ENCODE results near the gene DNAAF6. TPM values are rescaled to one million over a fixed set of nuclear protein-coding genes. Genes with fewer than 3 reads are reported as not detected.
"Not testable (repeated sequence)": the region's sequence is repeated elsewhere in the genome, so short reads cannot be mapped to it uniquely, and the experiment has no call there.

DNAAF6 gene
- not detected in 2 replicates for polyA plus RNA-seq
- not detected in 2 replicates for polyA minus RNA-seq

DNA sequence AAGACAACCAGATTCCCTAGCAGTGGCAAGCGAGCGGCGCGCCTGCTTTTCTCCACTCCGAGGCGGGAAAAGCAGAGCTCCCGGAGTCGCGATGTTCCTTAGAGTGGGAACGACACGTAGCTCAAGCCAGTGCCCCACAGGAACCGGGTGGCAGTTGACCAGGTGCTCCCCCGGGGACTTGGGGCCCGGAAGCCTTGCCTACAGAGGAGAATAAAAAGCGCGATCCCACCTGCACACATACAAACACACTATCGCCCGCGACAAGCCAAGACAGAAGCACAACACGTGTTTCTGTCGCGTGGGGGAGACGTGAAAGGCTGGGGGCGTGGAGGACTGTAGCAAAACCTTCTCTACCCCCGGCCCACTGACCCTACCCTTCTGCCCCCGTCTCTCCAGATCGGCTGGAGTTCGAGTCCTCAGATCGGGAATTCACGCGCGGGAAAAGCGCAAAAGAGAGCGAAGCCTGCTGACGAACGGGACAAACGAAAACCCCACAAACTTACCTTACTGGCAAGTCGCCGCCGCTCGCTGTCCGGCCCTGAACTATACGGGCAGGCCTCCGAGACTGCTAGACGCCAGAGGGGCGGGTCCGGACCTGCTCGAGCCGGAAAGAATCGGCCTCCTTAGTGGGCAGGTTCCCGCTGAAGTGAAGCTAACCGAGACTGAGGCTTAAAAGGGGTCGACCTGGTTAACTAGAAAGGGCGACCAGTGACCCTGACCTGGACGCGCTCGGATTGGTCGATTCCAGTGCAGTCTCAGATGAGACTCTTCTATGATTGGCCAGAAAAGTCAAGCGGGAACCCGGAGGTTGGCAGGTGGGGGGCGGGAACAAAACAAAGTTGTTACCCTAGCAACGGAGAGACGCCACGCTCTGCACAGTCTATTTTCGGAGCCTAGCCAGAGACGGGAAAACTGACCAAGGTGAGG lies at the start of gene DNAAF6, which contains the start of gene NUP62CL:
DNAAF6 (plus strand) TSS at position 842 of the 927 bp plus-strand sequence. CDS start 6,265 bp downstream, outside the sequence.
NUP62CL (minus strand) TSS at position 664 of the 927 bp plus-strand sequence. CDS start 31,287 bp downstream, outside the sequence.
- no peaks in the 10 kb centered on the region for H3K27me3 ChIP-seq (ENCODE audit: insufficient read depth, low read depth, low read length)
- no peak within 1 kb of the TSS for H3K27ac ChIP-seq (ENCODE audit: low read length)

DNA sequence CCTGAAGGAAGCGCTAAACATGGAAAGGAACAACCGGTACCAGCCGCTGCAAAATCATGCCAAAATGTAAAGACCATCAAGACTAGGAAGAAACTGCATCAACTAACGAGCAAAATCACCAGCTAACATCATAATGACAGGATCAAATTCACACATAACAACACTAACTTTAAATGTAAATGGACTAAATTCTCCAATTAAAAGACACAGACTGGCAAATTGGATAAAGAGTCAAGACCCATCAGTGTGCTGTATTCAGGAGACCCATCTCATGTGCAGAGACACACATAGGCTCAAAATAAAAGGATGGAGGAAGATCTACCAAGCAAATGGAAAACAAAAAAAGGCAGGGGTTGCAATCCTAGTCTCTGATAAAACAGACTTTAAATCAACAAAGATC lies 48.8 kb upstream of the DNAAF6 start:
- not testable (repeated sequence) for H3K79me2 ChIP-seq (replicated peaks; ENCODE audit: insufficient read depth, low read length); H4K20me1 ChIP-seq (ENCODE audit: insufficient read depth); H2AFZ ChIP-seq (ENCODE audit: low read depth, low read length); H3K4me3 ChIP-seq (ENCODE audit: low read length); H3K27me3 ChIP-seq (ENCODE audit: insufficient read depth, low read depth, low read length); H3K9me2 ChIP-seq (ENCODE audit: insufficient read depth, low read length); H3F3A ChIP-seq (ENCODE audit: insufficient read depth, low read length, poor library complexity, severe bottlenecking); H3K4me2 ChIP-seq (ENCODE audit: low read length); H3K9me3 ChIP-seq (ENCODE audit: low read length); H3K9ac ChIP-seq (ENCODE audit: low read length); H3K27ac ChIP-seq (ENCODE audit: low read length); H3K36me3 ChIP-seq (ENCODE audit: insufficient read depth, low read length)

More for the DNA sequence above, at the start of gene DNAAF6, which contains the start of gene NUP62CL:
- Histone ChIP-seq H2AFZ (ENCODE audit: low read depth, low read length) (peak within 1 kb of the TSS; percentile 14), H3F3A (ENCODE audit: insufficient read depth, low read length, poor library complexity, severe bottlenecking) (no peaks in the 10 kb centered on the region), H3K79me2 (replicated peaks; ENCODE audit: insufficient read depth, low read length) (no peaks in the 10 kb centered on the region), H4K20me1 (ENCODE audit: insufficient read depth) (no peaks in the 10 kb centered on the region), H3K4me3 (ENCODE audit: low read length) (peak within 1 kb of the TSS; percentile 75), H3K36me3 (ENCODE audit: insufficient read depth, low read length) (no peaks in the 10 kb centered on the region), H3K9me3 (ENCODE audit: low read length) (no peaks in the 10 kb centered on the region), H3K9ac (ENCODE audit: low read length) (peak within 1 kb of the TSS; percentile 36), H3K4me2 (ENCODE audit: low read length) (peak within 1 kb of the TSS; percentile 44), H3K9me2 (ENCODE audit: insufficient read depth, low read length) (no peaks in the 10 kb centered on the region)
- TF ChIP-seq MXI1 (conservative IDR thresholded peaks at IDR 0.05; ENCODE audit: poor library complexity, severe bottlenecking) (peak; percentile 73), SMC3 (conservative IDR thresholded peaks at IDR 0.05; ENCODE audit: poor library complexity) (no peak), RAD21 (conservative IDR thresholded peaks at IDR 0.05) (no peak)

DNA sequence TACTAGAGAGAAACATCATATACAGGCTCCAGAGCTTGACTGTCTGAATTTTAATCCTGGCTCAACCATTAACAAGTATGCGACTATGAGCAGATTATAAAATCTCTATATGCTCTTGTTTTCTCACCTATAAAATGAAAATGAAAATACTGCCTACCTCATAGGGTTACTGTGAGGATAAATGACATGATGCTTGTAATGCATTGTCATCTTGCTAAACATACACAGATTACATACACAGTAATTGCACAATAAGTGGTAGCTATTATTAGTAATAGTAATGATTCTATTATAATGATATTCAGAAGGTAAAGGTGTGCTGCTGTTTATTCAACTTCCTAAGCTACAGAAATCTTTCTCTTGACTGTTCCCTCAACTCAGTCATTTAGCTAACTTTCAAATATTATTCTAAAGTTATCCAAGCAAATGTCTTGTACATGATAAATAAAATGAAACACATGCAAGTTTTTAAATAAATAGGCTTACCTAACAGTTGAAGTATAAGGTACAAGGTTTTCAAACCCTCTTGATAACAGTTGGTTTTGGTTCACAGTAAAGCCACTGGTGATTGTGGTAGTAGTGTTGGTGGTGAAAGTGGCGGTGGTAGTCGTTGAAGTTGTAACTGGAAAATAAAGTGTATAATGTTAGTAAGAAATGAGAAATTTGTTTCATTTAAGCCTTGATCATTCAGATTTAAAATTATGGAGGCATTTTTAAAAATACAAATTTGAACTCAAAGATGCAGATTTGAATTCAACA lies 39.1 kb upstream of the DNAAF6 start:
- Histone ChIP-seq H3K9ac (ENCODE audit: low read length) (no peak overlapping the region), H3K36me3 (ENCODE audit: insufficient read depth, low read length) (no peaks in the 10 kb centered on the region), H3K9me2 (ENCODE audit: insufficient read depth, low read length) (no peaks in the 10 kb centered on the region), H3F3A (ENCODE audit: insufficient read depth, low read length, poor library complexity, severe bottlenecking) (no peaks in the 10 kb centered on the region), H3K27ac (ENCODE audit: low read length) (no peak overlapping the region), H3K9me3 (ENCODE audit: low read length) (no peaks in the 10 kb centered on the region), H3K4me3 (ENCODE audit: low read length) (no peak overlapping the region), H3K27me3 (ENCODE audit: insufficient read depth, low read depth, low read length) (no peaks in the 10 kb centered on the region), H3K4me2 (ENCODE audit: low read length) (no peak overlapping the region), H2AFZ (ENCODE audit: low read depth, low read length) (no peak overlapping the region), H3K79me2 (replicated peaks; ENCODE audit: insufficient read depth, low read length) (no peaks in the 10 kb centered on the region), H4K20me1 (ENCODE audit: insufficient read depth) (no peaks in the 10 kb centered on the region)
- TF ChIP-seq, protein P1, sequence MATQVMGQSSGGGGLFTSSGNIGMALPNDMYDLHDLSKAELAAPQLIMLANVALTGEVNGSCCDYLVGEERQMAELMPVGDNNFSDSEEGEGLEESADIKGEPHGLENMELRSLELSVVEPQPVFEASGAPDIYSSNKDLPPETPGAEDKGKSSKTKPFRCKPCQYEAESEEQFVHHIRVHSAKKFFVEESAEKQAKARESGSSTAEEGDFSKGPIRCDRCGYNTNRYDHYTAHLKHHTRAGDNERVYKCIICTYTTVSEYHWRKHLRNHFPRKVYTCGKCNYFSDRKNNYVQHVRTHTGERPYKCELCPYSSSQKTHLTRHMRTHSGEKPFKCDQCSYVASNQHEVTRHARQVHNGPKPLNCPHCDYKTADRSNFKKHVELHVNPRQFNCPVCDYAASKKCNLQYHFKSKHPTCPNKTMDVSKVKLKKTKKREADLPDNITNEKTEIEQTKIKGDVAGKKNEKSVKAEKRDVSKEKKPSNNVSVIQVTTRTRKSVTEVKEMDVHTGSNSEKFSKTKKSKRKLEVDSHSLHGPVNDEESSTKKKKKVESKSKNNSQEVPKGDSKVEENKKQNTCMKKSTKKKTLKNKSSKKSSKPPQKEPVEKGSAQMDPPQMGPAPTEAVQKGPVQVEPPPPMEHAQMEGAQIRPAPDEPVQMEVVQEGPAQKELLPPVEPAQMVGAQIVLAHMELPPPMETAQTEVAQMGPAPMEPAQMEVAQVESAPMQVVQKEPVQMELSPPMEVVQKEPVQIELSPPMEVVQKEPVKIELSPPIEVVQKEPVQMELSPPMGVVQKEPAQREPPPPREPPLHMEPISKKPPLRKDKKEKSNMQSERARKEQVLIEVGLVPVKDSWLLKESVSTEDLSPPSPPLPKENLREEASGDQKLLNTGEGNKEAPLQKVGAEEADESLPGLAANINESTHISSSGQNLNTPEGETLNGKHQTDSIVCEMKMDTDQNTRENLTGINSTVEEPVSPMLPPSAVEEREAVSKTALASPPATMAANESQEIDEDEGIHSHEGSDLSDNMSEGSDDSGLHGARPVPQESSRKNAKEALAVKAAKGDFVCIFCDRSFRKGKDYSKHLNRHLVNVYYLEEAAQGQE (IDR thresholded peaks at IDR 0.05; ENCODE audit: borderline replicate concordance): no peak
- TF ChIP-seq RAD21 (conservative IDR thresholded peaks at IDR 0.05): no peak
- no peak for TF ChIP-seq SMC3 (conservative IDR thresholded peaks at IDR 0.05; ENCODE audit: poor library complexity)
- TF ChIP-seq TAF1 (IDR thresholded peaks at IDR 0.05; ENCODE audit: low read depth): no peak
- TF ChIP-seq, protein P2, sequence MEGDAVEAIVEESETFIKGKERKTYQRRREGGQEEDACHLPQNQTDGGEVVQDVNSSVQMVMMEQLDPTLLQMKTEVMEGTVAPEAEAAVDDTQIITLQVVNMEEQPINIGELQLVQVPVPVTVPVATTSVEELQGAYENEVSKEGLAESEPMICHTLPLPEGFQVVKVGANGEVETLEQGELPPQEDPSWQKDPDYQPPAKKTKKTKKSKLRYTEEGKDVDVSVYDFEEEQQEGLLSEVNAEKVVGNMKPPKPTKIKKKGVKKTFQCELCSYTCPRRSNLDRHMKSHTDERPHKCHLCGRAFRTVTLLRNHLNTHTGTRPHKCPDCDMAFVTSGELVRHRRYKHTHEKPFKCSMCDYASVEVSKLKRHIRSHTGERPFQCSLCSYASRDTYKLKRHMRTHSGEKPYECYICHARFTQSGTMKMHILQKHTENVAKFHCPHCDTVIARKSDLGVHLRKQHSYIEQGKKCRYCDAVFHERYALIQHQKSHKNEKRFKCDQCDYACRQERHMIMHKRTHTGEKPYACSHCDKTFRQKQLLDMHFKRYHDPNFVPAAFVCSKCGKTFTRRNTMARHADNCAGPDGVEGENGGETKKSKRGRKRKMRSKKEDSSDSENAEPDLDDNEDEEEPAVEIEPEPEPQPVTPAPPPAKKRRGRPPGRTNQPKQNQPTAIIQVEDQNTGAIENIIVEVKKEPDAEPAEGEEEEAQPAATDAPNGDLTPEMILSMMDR (IDR thresholded peaks at IDR 0.05; ENCODE audit: poor library complexity, severe bottlenecking): no peak
- TF ChIP-seq POLR2AphosphoS5 (IDR thresholded peaks at IDR 0.05): no peak
- TF ChIP-seq EP300 (conservative IDR thresholded peaks at IDR 0.05; ENCODE audit: poor library complexity, severe bottlenecking): no peak
- no peak for TF ChIP-seq EZH2 (IDR thresholded peaks at IDR 0.05; ENCODE audit: borderline replicate concordance, insufficient read depth, low read length, poor library complexity, severe bottlenecking)
- no peak for TF ChIP-seq MXI1 (conservative IDR thresholded peaks at IDR 0.05; ENCODE audit: poor library complexity, severe bottlenecking)
